ENCODE measurements around the gene ZFTA. TPM values are rescaled to one million over a fixed set of nuclear protein-coding genes. Genes with fewer than 3 reads are reported as not detected.
"Not testable (repeated sequence)": the region's sequence is repeated elsewhere in the genome, so short reads cannot be mapped to it uniquely, and the experiment has no call there.

Gene ZFTA
- total RNA-seq, 1 donor: 13.2 TPM

DNA sequence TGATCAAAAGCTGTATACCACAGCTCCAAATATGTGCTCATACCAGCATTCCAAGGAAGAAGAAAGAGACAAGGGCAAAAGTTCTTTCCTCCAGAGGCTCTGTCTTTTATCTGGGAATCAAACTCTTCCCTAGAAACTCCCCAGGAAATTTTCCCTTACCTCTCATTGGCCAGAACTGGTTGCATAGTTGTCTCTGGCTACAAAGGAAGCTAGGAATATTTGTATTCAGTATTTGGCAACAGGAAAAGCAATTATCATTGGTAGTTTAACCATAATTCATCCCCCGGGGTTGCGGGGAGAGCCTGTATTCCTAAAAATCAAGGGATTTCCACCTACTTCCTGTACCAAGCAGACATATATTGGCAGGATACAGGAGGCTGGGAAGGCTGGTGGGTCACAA, 10.5 kb upstream of the ZFTA start:
- TF ChIP-seq, protein P1, sequence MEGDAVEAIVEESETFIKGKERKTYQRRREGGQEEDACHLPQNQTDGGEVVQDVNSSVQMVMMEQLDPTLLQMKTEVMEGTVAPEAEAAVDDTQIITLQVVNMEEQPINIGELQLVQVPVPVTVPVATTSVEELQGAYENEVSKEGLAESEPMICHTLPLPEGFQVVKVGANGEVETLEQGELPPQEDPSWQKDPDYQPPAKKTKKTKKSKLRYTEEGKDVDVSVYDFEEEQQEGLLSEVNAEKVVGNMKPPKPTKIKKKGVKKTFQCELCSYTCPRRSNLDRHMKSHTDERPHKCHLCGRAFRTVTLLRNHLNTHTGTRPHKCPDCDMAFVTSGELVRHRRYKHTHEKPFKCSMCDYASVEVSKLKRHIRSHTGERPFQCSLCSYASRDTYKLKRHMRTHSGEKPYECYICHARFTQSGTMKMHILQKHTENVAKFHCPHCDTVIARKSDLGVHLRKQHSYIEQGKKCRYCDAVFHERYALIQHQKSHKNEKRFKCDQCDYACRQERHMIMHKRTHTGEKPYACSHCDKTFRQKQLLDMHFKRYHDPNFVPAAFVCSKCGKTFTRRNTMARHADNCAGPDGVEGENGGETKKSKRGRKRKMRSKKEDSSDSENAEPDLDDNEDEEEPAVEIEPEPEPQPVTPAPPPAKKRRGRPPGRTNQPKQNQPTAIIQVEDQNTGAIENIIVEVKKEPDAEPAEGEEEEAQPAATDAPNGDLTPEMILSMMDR (IDR thresholded peaks at IDR 0.05; ENCODE audit: insufficient read depth, low read length): no peak
- no peak for DNase-seq (ENCODE audit: low read depth)
- no peak overlapping the region for H3K4me3 ChIP-seq (ENCODE audit: low read depth, low read length)

DNA sequence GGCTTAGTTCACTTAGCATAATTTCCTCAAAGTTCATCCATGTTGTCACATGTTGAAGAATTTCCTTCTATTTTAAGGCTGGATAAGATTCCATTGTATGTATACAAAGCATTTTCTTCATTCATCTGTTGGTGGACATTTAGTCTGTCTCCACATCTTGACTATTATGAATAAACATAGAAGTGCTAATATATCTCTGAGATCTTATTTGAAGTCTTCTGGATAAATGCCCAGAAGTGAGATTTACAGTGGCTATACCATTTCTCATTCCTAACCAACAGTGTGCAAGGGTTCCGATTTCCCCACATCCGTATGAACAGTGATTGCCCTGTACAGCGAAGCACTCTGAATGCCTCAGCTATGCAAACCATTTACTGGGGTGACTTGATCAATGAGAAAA, 6.6 kb upstream of the ZFTA start:
- TF ChIP-seq, protein P1 (IDR thresholded peaks at IDR 0.05; ENCODE audit: insufficient read depth, low read length): no peak
- DNase-seq (ENCODE audit: low read depth): no peak

DNA sequence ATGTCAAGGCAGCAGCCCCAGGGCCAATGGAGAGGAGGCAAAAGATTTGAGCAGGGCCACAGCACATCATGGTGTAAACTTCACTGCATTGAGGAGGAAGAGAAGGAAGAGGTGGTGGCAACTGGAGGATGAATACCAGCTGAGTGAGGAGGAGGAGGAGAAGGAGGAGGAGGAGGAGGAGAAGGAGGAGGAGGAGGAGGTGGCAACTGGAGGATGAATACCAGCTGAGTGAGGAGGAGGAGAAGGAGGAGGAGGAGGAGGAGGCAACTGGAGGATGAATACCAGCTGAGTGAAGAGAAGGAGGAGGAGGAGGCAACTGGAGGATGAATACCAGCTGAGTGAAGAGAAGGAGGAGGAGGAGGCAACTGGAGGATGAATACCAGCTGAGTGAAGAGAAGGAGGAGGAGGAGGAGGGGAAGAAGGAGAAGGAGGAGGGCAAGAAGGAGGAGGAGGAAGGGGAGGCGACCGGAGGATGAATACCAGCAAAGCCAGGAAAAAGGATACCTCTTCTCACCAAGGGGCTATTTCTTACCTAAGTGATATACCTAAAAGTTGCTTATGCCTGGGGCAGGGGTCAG, 3.3 kb upstream of the ZFTA start:
- not testable (repeated sequence) for H3K4me3 ChIP-seq (ENCODE audit: low read depth, low read length); DNase-seq (ENCODE audit: low read depth)

More for the DNA sequence above, 6.6 kb upstream of the ZFTA start:
- H3K4me3 ChIP-seq (ENCODE audit: low read depth, low read length): no peak overlapping the region

DNA sequence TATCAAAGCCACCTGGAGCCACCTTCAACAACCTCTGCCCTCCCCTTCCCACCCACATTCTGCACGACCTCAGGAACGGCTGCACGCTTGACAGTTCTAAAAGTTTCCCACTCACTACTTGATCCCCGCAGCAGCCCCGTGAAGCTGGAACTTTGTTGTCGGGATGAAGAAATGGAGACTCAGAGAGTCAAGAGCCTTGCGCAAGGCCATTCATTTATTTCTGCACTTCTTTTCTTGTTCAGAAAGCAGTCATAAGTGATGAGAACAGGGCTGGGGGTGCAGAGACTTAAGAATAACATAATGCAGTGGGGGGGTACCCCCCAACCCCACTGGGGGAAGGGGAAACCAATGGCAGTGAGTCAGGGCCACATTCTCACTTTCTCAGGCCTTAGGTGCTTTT, 2.2 kb upstream of the ZFTA start:
- TF ChIP-seq, protein P1 (IDR thresholded peaks at IDR 0.05; ENCODE audit: insufficient read depth, low read length): no peak
- DNase-seq (ENCODE audit: low read depth): no peak
- no peak overlapping the region for H3K4me3 ChIP-seq (ENCODE audit: low read depth, low read length)

DNA sequence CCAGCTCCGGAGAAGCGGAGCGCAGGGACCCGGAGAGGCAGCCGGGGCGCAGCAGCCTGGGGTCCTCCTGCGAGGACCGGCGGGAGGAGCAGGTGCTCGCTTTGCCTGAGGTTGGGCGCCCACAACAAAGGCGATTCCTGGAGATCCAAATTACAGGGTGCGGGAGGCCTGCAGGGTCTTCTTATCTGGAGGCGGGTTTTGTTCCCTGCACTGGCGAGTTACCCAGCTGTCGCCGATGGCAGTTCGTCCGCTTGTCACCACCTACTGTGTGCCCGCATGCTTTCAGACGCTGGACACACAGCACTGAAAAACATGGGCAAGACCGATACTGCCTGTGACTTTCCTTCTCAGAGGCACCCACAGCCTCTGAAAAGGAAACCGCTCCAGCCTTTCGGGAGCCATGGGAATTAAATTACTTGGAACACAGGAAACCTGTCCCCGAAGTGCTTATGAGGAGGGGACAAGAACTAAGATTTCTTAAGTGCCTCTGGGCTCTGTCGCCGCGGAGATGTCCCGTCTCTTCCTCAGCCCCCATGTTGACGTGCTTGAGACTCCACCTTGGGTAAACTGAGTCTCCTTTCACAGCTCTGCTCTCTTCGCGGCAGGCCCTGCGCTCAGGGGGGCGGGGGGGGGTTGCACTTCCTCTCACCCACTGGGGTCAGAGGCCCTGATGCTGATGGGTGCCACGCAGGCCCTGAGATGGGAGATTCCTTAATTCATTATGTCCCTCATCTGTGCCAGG, 1.3 kb upstream of the ZFTA start:
- DNase-seq (ENCODE audit: low read depth): no peak
- TF ChIP-seq, protein P1 (IDR thresholded peaks at IDR 0.05; ENCODE audit: insufficient read depth, low read length): no peak
- peak overlapping the region; percentile 81 for H3K4me3 ChIP-seq (ENCODE audit: low read depth, low read length)

DNA sequence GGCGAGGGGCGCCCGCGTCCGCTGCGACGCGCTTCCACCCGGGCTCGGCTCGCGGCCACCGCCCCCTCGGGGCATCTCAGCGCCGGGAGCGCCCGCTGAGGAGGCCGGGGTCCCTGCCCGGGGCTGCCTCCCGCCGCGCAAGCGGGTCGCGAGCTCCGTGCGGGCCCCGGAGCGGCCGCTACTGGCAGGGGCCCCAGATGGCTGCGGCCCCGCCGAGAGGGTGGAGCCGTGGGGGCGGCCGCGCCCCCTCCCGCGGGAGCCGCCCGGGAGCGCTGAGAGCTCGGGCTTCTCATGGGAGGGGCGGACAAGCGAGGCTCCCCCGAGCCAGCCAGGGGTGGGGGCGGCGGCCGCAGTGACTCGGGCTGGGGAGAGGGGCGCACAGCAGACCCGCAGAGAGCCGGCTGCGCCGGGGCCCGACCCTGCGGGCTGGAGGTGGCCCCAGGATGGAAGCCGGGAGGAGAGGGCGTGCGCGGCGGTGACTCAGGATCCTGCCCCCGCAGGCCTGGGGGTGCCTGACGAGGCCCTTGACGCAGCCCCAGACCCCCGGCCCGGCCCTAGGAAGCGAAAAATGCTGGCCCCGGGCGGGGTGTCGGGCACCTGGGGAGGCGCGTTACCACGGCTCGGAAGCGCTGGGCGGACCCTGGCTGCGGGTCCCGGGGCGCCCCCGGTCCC, 603 bp upstream of the ZFTA start:
- TF ChIP-seq, protein P1 (IDR thresholded peaks at IDR 0.05; ENCODE audit: insufficient read depth, low read length): no peak
- peak overlapping the region; percentile 81 for H3K4me3 ChIP-seq (ENCODE audit: low read depth, low read length)
- no peak for DNase-seq (ENCODE audit: low read depth)

DNA sequence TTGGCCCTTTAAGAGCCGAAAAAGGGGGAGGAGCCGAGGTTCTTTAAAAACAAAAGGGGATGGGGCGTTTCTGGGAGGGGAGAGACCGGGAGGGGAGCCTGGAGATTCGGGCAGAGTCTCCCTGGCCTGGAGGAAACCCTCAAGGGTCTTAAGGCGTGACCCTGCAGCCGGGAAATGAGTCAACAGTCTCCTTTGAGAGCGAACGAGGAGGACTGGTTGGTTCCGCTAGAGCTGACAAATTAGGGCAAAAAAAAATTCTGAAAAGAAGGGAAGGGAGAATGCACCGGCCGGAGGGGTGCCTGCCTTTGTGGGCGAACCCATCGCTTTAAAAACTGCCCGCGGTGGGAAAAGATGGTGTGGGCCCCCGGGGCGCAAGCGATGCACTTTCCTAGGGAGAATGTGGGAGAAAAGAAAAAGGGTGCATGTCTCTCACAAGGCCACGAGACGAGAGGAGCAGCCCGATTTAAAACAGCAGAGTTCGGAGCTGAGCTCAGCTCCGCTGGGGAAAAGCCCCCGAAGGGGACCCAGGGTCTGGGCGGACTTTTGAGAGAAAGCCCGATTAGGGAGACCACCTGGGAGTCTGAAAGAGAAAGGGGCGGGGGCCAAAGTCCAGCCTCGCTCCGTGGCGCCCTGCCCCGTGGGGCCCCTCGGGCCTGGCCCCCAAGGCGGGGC, 874 bp downstream of the ZFTA start:
- H3K4me3 ChIP-seq (ENCODE audit: low read depth, low read length): peak overlapping the region; percentile 81
- TF ChIP-seq, protein P1 (IDR thresholded peaks at IDR 0.05; ENCODE audit: insufficient read depth, low read length): no peak

More for the DNA sequence above, 874 bp downstream of the ZFTA start:
- peak; percentile 88 for DNase-seq (ENCODE audit: low read depth)
